Keratinocyte (primary cell): ENCODE data around the gene TNFSF9. TPM values are rescaled to one million over a fixed set of nuclear protein-coding genes. Genes with fewer than 3 reads are reported as not detected.

Experiments used
- DNase-seq: peaks from one replicate; pipeline ENCODE4 v3.0.0-alpha.2; 2011; ENCODE audit warnings: low read depth, missing footprints, low spot score
- FAIRE-seq: peaks from 2 replicates; lab custom pipeline; 2011; peaks lifted over from hg19 to GRCh38; lab: Jason Lieb, UNC
- H2AFZ ChIP-seq: 2 replicates; pipeline ENCODE4 v1.6.0; 2012; ENCODE audit warnings: low read length, control low read depth, inconsistent platforms; ENCODE audit not compliant: control insufficient read depth
- H3K27ac ChIP-seq: 2 replicates; pipeline ENCODE4 v1.5.1; 2011; ENCODE audit warnings: low read length; ENCODE audit not compliant: control insufficient read depth, insufficient read depth
- H3K27me3 ChIP-seq: 3 replicates; pipeline ENCODE4 v1.6.0; 2011; ENCODE audit warnings: low read length; ENCODE audit not compliant: control insufficient read depth, insufficient read depth; ENCODE audit errors: extremely low read depth
- H3K36me3 ChIP-seq, 2 experiments: 2 replicates in 1 of 2; 3 replicates in 1 of 2; pipeline ENCODE4 v1.5.1; 2011; ENCODE audit warnings: low read length in 2 of 2, mild to moderate bottlenecking in 1 of 2; ENCODE audit not compliant: control insufficient read depth in 2 of 2, insufficient read depth in 2 of 2; ENCODE audit errors: extremely low read depth in 1 of 2
- H3K4me1 ChIP-seq: 3 replicates; pipeline ENCODE4 v1.5.1; 2011; ENCODE audit warnings: low read length; ENCODE audit not compliant: control insufficient read depth, insufficient read depth; ENCODE audit errors: extremely low read depth
- H3K4me2 ChIP-seq: 3 replicates; pipeline ENCODE4 v1.6.0; 2011; ENCODE audit warnings: low read depth, low read length; ENCODE audit not compliant: control insufficient read depth, insufficient read depth; ENCODE audit errors: extremely low read depth
- H3K4me3 ChIP-seq, 3 experiments: fragments of 200-600 bp in 1 of 3; sonication (generic) in 1 of 3; 2 replicates in 2 of 3; 3 replicates in 1 of 3; pipeline ENCODE4 v1.5.1; 2011 to 2016; ENCODE audit warnings: low read length in 3 of 3, mild to moderate bottlenecking in 3 of 3, control low read depth in 2 of 3, inconsistent platforms in 1 of 3, low read depth in 1 of 3, mixed read lengths in 1 of 3, mixed run types in 1 of 3, moderate library complexity in 1 of 3; ENCODE audit not compliant: control insufficient read depth in 2 of 3, insufficient read depth in 2 of 3; ENCODE audit errors: extremely low read depth in 1 of 3
- H3K79me2 ChIP-seq: 2 replicates; pipeline ENCODE4 v1.6.0; 2012; ENCODE audit warnings: low read length; ENCODE audit not compliant: control insufficient read depth, insufficient read depth
- H3K9ac ChIP-seq: 3 replicates; pipeline ENCODE4 v1.6.0; 2011; ENCODE audit warnings: low read length; ENCODE audit not compliant: control insufficient read depth, insufficient read depth; ENCODE audit errors: extremely low read depth
- H3K9me1 ChIP-seq: 3 replicates; pipeline ENCODE4 v1.6.0; 2011; ENCODE audit warnings: low read length; ENCODE audit not compliant: control insufficient read depth, insufficient read depth; ENCODE audit errors: extremely low read depth
- H3K9me3 ChIP-seq: 2 replicates; pipeline ENCODE4 v1.5.1; 2012; ENCODE audit warnings: low read depth, low read length; ENCODE audit not compliant: control insufficient read depth
- H4K20me1 ChIP-seq: 3 replicates; pipeline ENCODE4 v1.6.0; 2011; ENCODE audit warnings: low read length; ENCODE audit not compliant: control insufficient read depth, insufficient read depth; ENCODE audit errors: extremely low read depth
- CTCF ChIP-seq, 3 experiments: IDR thresholded peaks in 1 of 3; conservative IDR thresholded peaks in 1 of 3; optimal IDR thresholded peaks in 1 of 3; 2 replicates in 2 of 3; 3 replicates in 1 of 3; pipeline versions ENCODE3 to v1.5.1; 2011; ENCODE audit warnings: low read length in 3 of 3, mild to moderate bottlenecking in 3 of 3, moderate library complexity in 2 of 3, control low read depth in 1 of 3, inconsistent platforms in 1 of 3; ENCODE audit not compliant: insufficient read depth in 2 of 3; ENCODE audit errors: extremely low read depth in 1 of 3
- EZH2 ChIP-seq: IDR thresholded peaks from one replicate; pipeline ENCODE4 v1.6.1; 2012; ENCODE audit warnings: inconsistent platforms, mild to moderate bottlenecking, low read length, moderate library complexity
- dilution Hi-C: fragments of 300-500 bp; cut with MboI; formaldehyde crosslinking; loops from one replicate; pipeline ENCODE4 v1.7.0; 2020; ENCODE audit warnings: low sequenced_read_pairs; ENCODE audit not compliant: extremely low pct_ligation_motif_present
- polyA plus RNA-seq, 5 experiments: library from polyadenylated mRNA; depleted of rRNA in 3 of 5; stranded (reverse) in 3 of 5; stranded (forward) in 1 of 5; unstranded in 1 of 5; fragments of >200 nt; gene quantifications; 1 replicate in 1 of 5; 2 replicates in 3 of 5; 3 replicates in 1 of 5; pipeline versions ENCODE4 v1.2.1 to v1.2.3, GENCODE V29; 2011 to 2012; ENCODE audit warnings: missing spikeins in 2 of 5, low read depth in 1 of 5, low replicate concordance in 1 of 5

The TNFSF9 gene
- polyA plus RNA-seq, 1 donor (not counting 4 experiments of a cell fraction or from before 2014, with no cell fraction given), result 12.3 TPM

- Histone ChIP-seq H3K27me3 (no peaks in the 10 kb centered on the region), H3K9ac (no peak overlapping the region), H3K27ac (no peak overlapping the region), H3K4me2 (peak overlapping the region; percentile 16), H4K20me1 (no peaks in the 10 kb centered on the region), H3K79me2 (peaks cover 35% of the 10 kb centered on the region), H3K9me3 (no peaks in the 10 kb centered on the region), H3K4me3 (peak overlapping the region in 1 of 3 experiments; percentile 22), H3K9me1 (no peaks in the 10 kb centered on the region), H3K4me1 (peaks cover 37% of the 10 kb centered on the region), H2AFZ (no peak overlapping the region), H3K36me3 (peaks cover 11 to 16% of the 10 kb centered on the region in 2 experiments)
- no peak for TF ChIP-seq EZH2
- TF ChIP-seq CTCF (optimal IDR thresholded peaks at IDR 0.05 in 1 of 3, IDR thresholded peaks at IDR 0.05 in 1 of 3, conservative IDR thresholded peaks at IDR 0.05 in 1 of 3; ENCODE audit: extremely low read depth in 1 of 3, insufficient read depth in 2 of 3, low read length in 3 of 3), result no peak
- dilution Hi-C loops, result no loop called here
- no peak for FAIRE-seq
- no peak for DNase-seq
Measured at GRCh38 chr19:6534451-6535093, 3.7 kb downstream of the TNFSF9 start.

- peaks cover 32% of the 10 kb centered on the region for H3K4me1 ChIP-seq
- H3K9ac ChIP-seq, result no peak overlapping the region
- no peaks in the 10 kb centered on the region for H4K20me1 ChIP-seq
- H3K4me2 ChIP-seq, result no peak overlapping the region
- DNase-seq, result no peak
- dilution Hi-C loops, result no loop called here
- H3K9me3 ChIP-seq, result no peaks in the 10 kb centered on the region
- no peak overlapping the region for H2AFZ ChIP-seq
- peaks cover 35% of the 10 kb centered on the region for H3K79me2 ChIP-seq
- no peaks in the 10 kb centered on the region for H3K9me1 ChIP-seq
- H3K4me3 ChIP-seq, result no peak overlapping the region
- TF ChIP-seq EZH2 (no peak), CTCF (optimal IDR thresholded peaks at IDR 0.05 in 1 of 3, IDR thresholded peaks at IDR 0.05 in 1 of 3, conservative IDR thresholded peaks at IDR 0.05 in 1 of 3; ENCODE audit: extremely low read depth in 1 of 3, insufficient read depth in 2 of 3, low read length in 3 of 3) (no peak)
- no peak overlapping the region for H3K27ac ChIP-seq
- peaks cover 11 to 16% of the 10 kb centered on the region in 2 experiments for H3K36me3 ChIP-seq
- no peak for FAIRE-seq
- no peaks in the 10 kb centered on the region for H3K27me3 ChIP-seq
Measured at GRCh38 chr19:6535558-6536137, 4.8 kb downstream of the TNFSF9 start.
